HepG2 (cell line): ENCODE measurements around the gene CHCHD1. TPM values are rescaled to one million over a fixed set of nuclear protein-coding genes. Genes with fewer than 3 reads are reported as not detected.
A peak's percentile ranks its signal among the peaks of the same experiment; 100 is the strongest.

Experiments used
- ARHGAP35 ChIP-seq: sonication (generic); formaldehyde crosslinking; IDR thresholded peaks from 2 replicates; pipeline ENCODE4 v1.9.0; 2022; ENCODE audit warnings: mild to moderate bottlenecking, inconsistent platforms, moderate library complexity, missing genetic modification reagents, borderline replicate concordance
- DMAP1 ChIP-seq: IDR thresholded peaks from 2 replicates; pipeline ENCODE4 v1.6.1; 2016
- ELF4 ChIP-seq: sonication (generic); formaldehyde crosslinking; IDR thresholded peaks from 2 replicates; pipeline ENCODE4 v1.5.0; 2020; ENCODE audit warnings: missing genetic modification reagents, mild to moderate bottlenecking, moderate library complexity, borderline replicate concordance
- KMT2B ChIP-seq: IDR thresholded peaks from 2 replicates; pipeline ENCODE4 v1.6.1; 2016; ENCODE audit warnings: missing genetic modification reagents, missing compliant biosample characterization
- RBM22 ChIP-seq: fragments of 200-400 bp; formaldehyde crosslinking; optimal IDR thresholded peaks from 2 replicates; pipeline ENCODE3; 2017; ENCODE audit warnings: mild to moderate bottlenecking, low read length, moderate library complexity
- SALL2 ChIP-seq: sonication (generic); formaldehyde crosslinking; IDR thresholded peaks from 2 replicates; pipeline ENCODE4 v1.8.1; 2023; ENCODE audit warnings: mild to moderate bottlenecking, missing genetic modification reagents, inconsistent platforms
- TCF7 ChIP-seq: sonication (generic); IDR thresholded peaks from 2 replicates; pipeline ENCODE4 v1.6.1; 2016; ENCODE audit warnings: antibody characterized with exemption, low read depth
- YY1 ChIP-seq: IDR thresholded peaks from 2 replicates; pipeline ENCODE4 v1.6.1; 2011; ENCODE audit warnings: low read length, low read depth, moderate library complexity, mild to moderate bottlenecking; ENCODE audit not compliant: insufficient read depth, insufficient replicate concordance
- ZFX ChIP-seq: sonication (generic); formaldehyde crosslinking; IDR thresholded peaks from 2 replicates; pipeline ENCODE4 v1.4.0; 2020; ENCODE audit warnings: mild to moderate bottlenecking, low read depth, missing genetic modification reagents, moderate library complexity
- ZSCAN21 ChIP-seq: sonication (generic); formaldehyde crosslinking; IDR thresholded peaks from 2 replicates; pipeline ENCODE4 v1.8.0; 2022; ENCODE audit warnings: mild to moderate bottlenecking, missing genetic modification reagents, moderate library complexity, borderline replicate concordance
- ZSCAN22 ChIP-seq: sonication (generic); formaldehyde crosslinking; IDR thresholded peaks from 2 replicates; pipeline ENCODE4 v1.4.0; 2020; ENCODE audit warnings: mild to moderate bottlenecking, missing genetic modification reagents
- polyA plus RNA-seq, 8 experiments: library from polyadenylated mRNA; depleted of rRNA in 3 of 8; stranded (reverse) in 7 of 8; unstranded in 1 of 8; fragments of >200 nt; fragmentation: Illumina TruSeq in 4 of 8; extraction: Trizol in 4 of 8; gene quantifications; 2 replicates each; pipeline versions ENCODE4 v1.2.1 to v1.2.3, GENCODE V29; 2011 to 2016; ENCODE audit warnings: low read depth in 4 of 8, missing spikeins in 1 of 8, mixed read lengths in 1 of 8; ENCODE audit not compliant: insufficient read depth in 1 of 8
- total RNA-seq, 5 experiments: library from RNA; depleted of rRNA; stranded (reverse); fragments of >200 nt; fragmentation: Illumina TruSeq; extraction: Trizol; gene quantifications; 2 replicates each; pipeline ENCODE4 v1.2.3, GENCODE V29; 2016; ENCODE audit warnings: low read depth in 1 of 5
- TF ChIP-seq, protein P1 (sequence below): sonication (generic); formaldehyde crosslinking; IDR thresholded peaks from 2 replicates; pipeline ENCODE4 v1.4.0; 2020; ENCODE audit warnings: low read depth, missing genetic modification reagents
- TF ChIP-seq, protein P2 (sequence below): sonication (generic); formaldehyde crosslinking; IDR thresholded peaks from 2 replicates; pipeline ENCODE4 v1.8.1; 2023; ENCODE audit warnings: missing genetic modification reagents, inconsistent platforms, borderline replicate concordance
- TF ChIP-seq, protein P3 (sequence below): sonication (generic); formaldehyde crosslinking; IDR thresholded peaks from 2 replicates; pipeline ENCODE4 v1.4.0; 2020; ENCODE audit warnings: mild to moderate bottlenecking, missing genetic modification reagents
- TF ChIP-seq, protein P4 (sequence below): sonication (generic); formaldehyde crosslinking; IDR thresholded peaks from 2 replicates; pipeline ENCODE4 v1.5.1; 2020; ENCODE audit warnings: missing genetic modification reagents, mild to moderate bottlenecking, borderline replicate concordance
- TF ChIP-seq, protein P5 (sequence below): sonication (generic); formaldehyde crosslinking; IDR thresholded peaks from 2 replicates; pipeline ENCODE4 v1.4.0; 2020; ENCODE audit warnings: missing genetic modification reagents, borderline replicate concordance
- TF ChIP-seq, protein P6 (sequence below): sonication (generic); formaldehyde crosslinking; conservative IDR thresholded peaks from 2 replicates; pipeline ENCODE4 v1.5.0; 2020; ENCODE audit warnings: missing genetic modification reagents

The CHCHD1 gene
- total and polyA plus RNA-seq, 2 of the 13 experiments (the other 11 are each of a cell fraction or from before 2014, with no cell fraction given): 36.9 to 71.2 TPM

DNA sequence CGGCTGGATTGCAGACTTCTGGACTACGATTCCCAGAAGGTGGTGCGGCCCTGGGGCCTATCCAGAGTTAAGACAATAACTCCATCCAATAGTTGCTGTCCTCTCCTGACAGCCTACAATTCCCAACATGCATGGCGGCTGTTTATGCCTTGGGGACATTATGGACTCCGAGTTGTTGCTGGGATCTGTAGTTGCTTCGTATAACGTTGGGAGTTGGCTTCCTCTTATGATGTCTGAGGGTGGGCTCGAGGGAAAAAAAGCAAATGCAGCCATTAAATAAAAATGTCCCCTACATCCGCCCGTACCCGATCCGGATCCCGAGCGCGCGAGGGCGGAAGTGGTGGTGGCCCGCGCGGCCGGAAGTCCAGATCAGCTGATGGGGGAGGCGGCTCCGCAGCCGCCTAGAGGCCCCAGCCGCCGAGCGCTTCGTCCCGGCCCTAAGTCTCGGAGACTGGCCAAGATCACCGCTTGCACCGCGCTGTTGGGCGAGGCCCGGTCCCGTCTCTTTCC lies 3.4 kb downstream of the CHCHD1 start, which contains the start of gene ZSWIM8 (continued):
- TF ChIP-seq, protein P1, sequence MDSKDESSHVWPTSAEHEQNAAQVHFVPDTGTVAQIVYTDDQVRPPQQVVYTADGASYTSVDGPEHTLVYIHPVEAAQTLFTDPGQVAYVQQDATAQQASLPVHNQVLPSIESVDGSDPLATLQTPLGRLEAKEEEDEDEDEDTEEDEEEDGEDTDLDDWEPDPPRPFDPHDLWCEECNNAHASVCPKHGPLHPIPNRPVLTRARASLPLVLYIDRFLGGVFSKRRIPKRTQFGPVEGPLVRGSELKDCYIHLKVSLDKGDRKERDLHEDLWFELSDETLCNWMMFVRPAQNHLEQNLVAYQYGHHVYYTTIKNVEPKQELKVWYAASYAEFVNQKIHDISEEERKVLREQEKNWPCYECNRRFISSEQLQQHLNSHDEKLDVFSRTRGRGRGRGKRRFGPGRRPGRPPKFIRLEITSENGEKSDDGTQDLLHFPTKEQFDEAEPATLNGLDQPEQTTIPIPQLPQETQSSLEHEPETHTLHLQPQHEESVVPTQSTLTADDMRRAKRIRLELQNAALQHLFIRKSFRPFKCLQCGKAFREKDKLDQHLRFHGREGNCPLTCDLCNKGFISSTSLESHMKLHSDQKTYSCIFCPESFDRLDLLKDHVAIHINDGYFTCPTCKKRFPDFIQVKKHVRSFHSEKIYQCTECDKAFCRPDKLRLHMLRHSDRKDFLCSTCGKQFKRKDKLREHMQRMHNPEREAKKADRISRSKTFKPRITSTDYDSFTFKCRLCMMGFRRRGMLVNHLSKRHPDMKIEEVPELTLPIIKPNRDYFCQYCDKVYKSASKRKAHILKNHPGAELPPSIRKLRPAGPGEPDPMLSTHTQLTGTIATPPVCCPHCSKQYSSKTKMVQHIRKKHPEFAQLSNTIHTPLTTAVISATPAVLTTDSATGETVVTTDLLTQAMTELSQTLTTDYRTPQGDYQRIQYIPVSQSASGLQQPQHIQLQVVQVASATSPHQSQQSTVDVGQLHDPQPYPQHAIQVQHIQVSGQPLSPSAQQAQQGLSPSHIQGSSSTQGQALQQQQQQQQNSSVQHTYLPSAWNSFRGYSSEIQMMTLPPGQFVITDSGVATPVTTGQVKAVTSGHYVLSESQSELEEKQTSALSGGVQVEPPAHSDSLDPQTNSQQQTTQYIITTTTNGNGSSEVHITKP (CRISPR knock-in tag): 0 out of 2 replicates have a peak, but pooled peaks have one; percentile 68
- TF ChIP-seq KMT2B (CRISPR knock-in tag) (peak; percentile 82), ZSCAN22 (CRISPR knock-in tag) (no peak), ELF4 (CRISPR knock-in tag) (peak; percentile 34; the same call in 1 of the 2 replicates), RBM22 (no peak), TCF7 (no peak), ARHGAP35 (no peak), DMAP1 (CRISPR knock-in tag) (no peak), ZSCAN21 (CRISPR knock-in tag) (no peak), YY1 (peak; percentile 71), ZFX (CRISPR knock-in tag) (peak; percentile 76; the same call in 1 of the 2 replicates), SALL2 (CRISPR knock-in tag) (no peak)
- TF ChIP-seq, protein P2, sequence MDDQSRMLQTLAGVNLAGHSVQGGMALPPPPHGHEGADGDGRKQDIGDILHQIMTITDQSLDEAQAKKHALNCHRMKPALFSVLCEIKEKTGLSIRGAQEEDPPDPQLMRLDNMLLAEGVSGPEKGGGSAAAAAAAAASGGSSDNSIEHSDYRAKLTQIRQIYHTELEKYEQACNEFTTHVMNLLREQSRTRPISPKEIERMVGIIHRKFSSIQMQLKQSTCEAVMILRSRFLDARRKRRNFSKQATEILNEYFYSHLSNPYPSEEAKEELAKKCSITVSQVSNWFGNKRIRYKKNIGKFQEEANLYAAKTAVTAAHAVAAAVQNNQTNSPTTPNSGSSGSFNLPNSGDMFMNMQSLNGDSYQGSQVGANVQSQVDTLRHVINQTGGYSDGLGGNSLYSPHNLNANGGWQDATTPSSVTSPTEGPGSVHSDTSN (CRISPR knock-in tag): no peak
- TF ChIP-seq, protein P3, sequence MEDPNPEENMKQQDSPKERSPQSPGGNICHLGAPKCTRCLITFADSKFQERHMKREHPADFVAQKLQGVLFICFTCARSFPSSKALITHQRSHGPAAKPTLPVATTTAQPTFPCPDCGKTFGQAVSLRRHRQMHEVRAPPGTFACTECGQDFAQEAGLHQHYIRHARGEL (CRISPR knock-in tag): no peak
- TF ChIP-seq, protein P4, sequence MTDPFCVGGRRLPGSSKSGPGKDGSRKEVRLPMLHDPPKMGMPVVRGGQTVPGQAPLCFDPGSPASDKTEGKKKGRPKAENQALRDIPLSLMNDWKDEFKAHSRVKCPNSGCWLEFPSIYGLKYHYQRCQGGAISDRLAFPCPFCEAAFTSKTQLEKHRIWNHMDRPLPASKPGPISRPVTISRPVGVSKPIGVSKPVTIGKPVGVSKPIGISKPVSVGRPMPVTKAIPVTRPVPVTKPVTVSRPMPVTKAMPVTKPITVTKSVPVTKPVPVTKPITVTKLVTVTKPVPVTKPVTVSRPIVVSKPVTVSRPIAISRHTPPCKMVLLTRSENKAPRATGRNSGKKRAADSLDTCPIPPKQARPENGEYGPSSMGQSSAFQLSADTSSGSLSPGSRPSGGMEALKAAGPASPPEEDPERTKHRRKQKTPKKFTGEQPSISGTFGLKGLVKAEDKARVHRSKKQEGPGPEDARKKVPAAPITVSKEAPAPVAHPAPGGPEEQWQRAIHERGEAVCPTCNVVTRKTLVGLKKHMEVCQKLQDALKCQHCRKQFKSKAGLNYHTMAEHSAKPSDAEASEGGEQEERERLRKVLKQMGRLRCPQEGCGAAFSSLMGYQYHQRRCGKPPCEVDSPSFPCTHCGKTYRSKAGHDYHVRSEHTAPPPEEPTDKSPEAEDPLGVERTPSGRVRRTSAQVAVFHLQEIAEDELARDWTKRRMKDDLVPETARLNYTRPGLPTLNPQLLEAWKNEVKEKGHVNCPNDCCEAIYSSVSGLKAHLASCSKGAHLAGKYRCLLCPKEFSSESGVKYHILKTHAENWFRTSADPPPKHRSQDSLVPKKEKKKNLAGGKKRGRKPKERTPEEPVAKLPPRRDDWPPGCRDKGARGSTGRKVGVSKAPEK (CRISPR knock-in tag): no peak
- TF ChIP-seq, protein P5, sequence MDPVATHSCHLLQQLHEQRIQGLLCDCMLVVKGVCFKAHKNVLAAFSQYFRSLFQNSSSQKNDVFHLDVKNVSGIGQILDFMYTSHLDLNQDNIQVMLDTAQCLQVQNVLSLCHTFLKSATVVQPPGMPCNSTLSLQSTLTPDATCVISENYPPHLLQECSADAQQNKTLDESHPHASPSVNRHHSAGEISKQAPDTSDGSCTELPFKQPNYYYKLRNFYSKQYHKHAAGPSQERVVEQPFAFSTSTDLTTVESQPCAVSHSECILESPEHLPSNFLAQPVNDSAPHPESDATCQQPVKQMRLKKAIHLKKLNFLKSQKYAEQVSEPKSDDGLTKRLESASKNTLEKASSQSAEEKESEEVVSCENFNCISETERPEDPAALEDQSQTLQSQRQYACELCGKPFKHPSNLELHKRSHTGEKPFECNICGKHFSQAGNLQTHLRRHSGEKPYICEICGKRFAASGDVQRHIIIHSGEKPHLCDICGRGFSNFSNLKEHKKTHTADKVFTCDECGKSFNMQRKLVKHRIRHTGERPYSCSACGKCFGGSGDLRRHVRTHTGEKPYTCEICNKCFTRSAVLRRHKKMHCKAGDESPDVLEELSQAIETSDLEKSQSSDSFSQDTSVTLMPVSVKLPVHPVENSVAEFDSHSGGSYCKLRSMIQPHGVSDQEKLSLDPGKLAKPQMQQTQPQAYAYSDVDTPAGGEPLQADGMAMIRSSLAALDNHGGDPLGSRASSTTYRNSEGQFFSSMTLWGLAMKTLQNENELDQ: no peak
- TF ChIP-seq, protein P6, sequence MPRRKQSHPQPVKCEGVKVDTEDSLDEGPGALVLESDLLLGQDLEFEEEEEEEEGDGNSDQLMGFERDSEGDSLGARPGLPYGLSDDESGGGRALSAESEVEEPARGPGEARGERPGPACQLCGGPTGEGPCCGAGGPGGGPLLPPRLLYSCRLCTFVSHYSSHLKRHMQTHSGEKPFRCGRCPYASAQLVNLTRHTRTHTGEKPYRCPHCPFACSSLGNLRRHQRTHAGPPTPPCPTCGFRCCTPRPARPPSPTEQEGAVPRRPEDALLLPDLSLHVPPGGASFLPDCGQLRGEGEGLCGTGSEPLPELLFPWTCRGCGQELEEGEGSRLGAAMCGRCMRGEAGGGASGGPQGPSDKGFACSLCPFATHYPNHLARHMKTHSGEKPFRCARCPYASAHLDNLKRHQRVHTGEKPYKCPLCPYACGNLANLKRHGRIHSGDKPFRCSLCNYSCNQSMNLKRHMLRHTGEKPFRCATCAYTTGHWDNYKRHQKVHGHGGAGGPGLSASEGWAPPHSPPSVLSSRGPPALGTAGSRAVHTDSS: no peak
